GM23338 (cell line): ENCODE data around the gene ZAP70. TPM values are rescaled to one million over a fixed set of nuclear protein-coding genes. Genes with fewer than 3 reads are reported as not detected.

ENCODE experiments used
- ATAC-seq: fragments of 200-7000 bp; cut with Tn5 transposase; 3 replicates; pipeline ENCODE4 v1.9.1; 2020
- DNase-seq: peaks from one replicate; pipeline ENCODE4 v3.0.0-alpha.2; 2015; ENCODE audit warnings: low spot score
- H2AFZ ChIP-seq: fragments of 200-600 bp; sonication (generic); 2 replicates; pipeline ENCODE4 v1.8.0; 2016; ENCODE audit warnings: antibody characterized with exemption, mild to moderate bottlenecking, moderate library complexity
- H3F3A ChIP-seq: fragments of 200-600 bp; sonication (generic); replicated peaks from 2 replicates; pipeline ENCODE4 v1.8.0; 2017; ENCODE audit warnings: antibody characterized with exemption, mixed run types, low read depth
- H3K27ac ChIP-seq: fragments of 200-600 bp; sonication (generic); 2 replicates; pipeline ENCODE4 v1.6.1; 2016; ENCODE audit warnings: low read depth
- H3K27me3 ChIP-seq: fragments of 200-600 bp; sonication (generic); 2 replicates; pipeline ENCODE4 v1.8.0; 2016; ENCODE audit warnings: mild to moderate bottlenecking, mixed run types, moderate library complexity; ENCODE audit not compliant: insufficient read depth
- H3K36me3 ChIP-seq: fragments of 200-600 bp; sonication (generic); 2 replicates; pipeline ENCODE4 v1.8.0; 2016; ENCODE audit warnings: mild to moderate bottlenecking; ENCODE audit not compliant: insufficient read depth
- H3K4me1 ChIP-seq: fragments of 200-600 bp; sonication (generic); 2 replicates; pipeline ENCODE4 v1.8.0; 2016; ENCODE audit warnings: mild to moderate bottlenecking, moderate library complexity; ENCODE audit not compliant: insufficient read depth
- H3K4me2 ChIP-seq: fragments of 200-600 bp; sonication (generic); 2 replicates; pipeline ENCODE4 v1.7.1; 2017; ENCODE audit warnings: mixed run types
- H3K4me3 ChIP-seq: fragments of 200-600 bp; sonication (generic); 2 replicates; pipeline ENCODE4 v1.6.1; 2016; ENCODE audit warnings: mixed run types
- H3K79me2 ChIP-seq: fragments of 200-600 bp; sonication (generic); replicated peaks from 2 replicates; pipeline ENCODE4 v1.8.0; 2017; ENCODE audit warnings: mild to moderate bottlenecking; ENCODE audit not compliant: insufficient read depth
- H3K9me2 ChIP-seq: fragments of 200-600 bp; sonication (generic); 2 replicates; pipeline ENCODE4 v1.8.0; 2017; ENCODE audit not compliant: insufficient read depth
- H4K20me1 ChIP-seq: fragments of 200-600 bp; sonication (generic); replicated peaks from 2 replicates; pipeline ENCODE4 v1.8.0; 2017; ENCODE audit warnings: mild to moderate bottlenecking; ENCODE audit not compliant: insufficient read depth
- H3K27ac Mint-ChIP-seq: 2 replicates; pipeline ENCODE4 v1.8.0; 2020; ENCODE audit warnings: inconsistent platforms, mild to moderate bottlenecking, moderate library complexity, mixed read lengths
- H3K27me3 Mint-ChIP-seq: 3 replicates; pipeline ENCODE4 v1.8.0; 2022; ENCODE audit warnings: low read depth, mild to moderate bottlenecking, moderate library complexity, mixed read lengths, inconsistent platforms; ENCODE audit not compliant: insufficient read depth, poor library complexity
- H3K36me3 Mint-ChIP-seq: 3 replicates; pipeline ENCODE4 v1.8.0; 2021; ENCODE audit warnings: low read depth, mild to moderate bottlenecking, inconsistent platforms, moderate library complexity, mixed read lengths
- H3K4me1 Mint-ChIP-seq: 3 replicates; pipeline ENCODE4 v1.8.0; 2020; ENCODE audit warnings: mild to moderate bottlenecking, inconsistent platforms, mixed read lengths
- H3K4me3 Mint-ChIP-seq: 3 replicates; pipeline ENCODE4 v1.8.0; 2021; ENCODE audit warnings: moderate library complexity, mild to moderate bottlenecking, inconsistent platforms, mixed read lengths
- H3K9me3 Mint-ChIP-seq: 3 replicates; pipeline ENCODE4 v1.8.0; 2020; ENCODE audit warnings: moderate library complexity, mild to moderate bottlenecking, inconsistent platforms, mixed read lengths
- CREB1 ChIP-seq: fragments of 250-450 bp; sonication (Bioruptor Pico); IDR thresholded peaks from 2 replicates; pipeline ENCODE4 v1.5.0; 2020; ENCODE audit warnings: low read depth, mild to moderate bottlenecking, moderate library complexity
- CTCF ChIP-seq, 2 experiments: fragments of 200-600 bp in 1 of 2; sonication (generic) in 1 of 2; conservative IDR thresholded peaks; 2 replicates each; pipeline versions ENCODE4 v1.5.1 to v1.6.1; 2016 to 2017; ENCODE audit warnings: antibody characterized with exemption in 2 of 2, low read depth in 2 of 2, mild to moderate bottlenecking in 2 of 2, moderate library complexity in 1 of 2
- ETS1 ChIP-seq: IDR thresholded peaks from 2 replicates; pipeline ENCODE4 v1.6.1; 2016; ENCODE audit warnings: antibody characterized with exemption
- EZH2 ChIP-seq: fragments of 200-600 bp; sonication (generic); IDR thresholded peaks from one replicate; pipeline ENCODE4 v1.8.0; 2017; ENCODE audit warnings: antibody characterized with exemption, mild to moderate bottlenecking, low read depth; ENCODE audit not compliant: unreplicated experiment
- EZH2phosphoT487 ChIP-seq: fragments of 200-600 bp; sonication (generic); IDR thresholded peaks from one replicate; pipeline ENCODE4 v1.8.1; 2018; ENCODE audit warnings: antibody characterized with exemption; ENCODE audit not compliant: unreplicated experiment
- JUNB ChIP-seq: IDR thresholded peaks from one replicate; pipeline ENCODE4 v1.6.1; 2016; ENCODE audit warnings: antibody characterized with exemption; ENCODE audit not compliant: unreplicated experiment
- NANOG ChIP-seq: IDR thresholded peaks from 2 replicates; pipeline ENCODE4 v1.6.1; 2016; ENCODE audit warnings: antibody characterized with exemption, borderline replicate concordance
- POLR2AphosphoS5 ChIP-seq: IDR thresholded peaks from 2 replicates; pipeline ENCODE4 v1.6.1; 2016; ENCODE audit warnings: antibody characterized with exemption, low read depth
- REST ChIP-seq: IDR thresholded peaks from one replicate; pipeline ENCODE4 v1.6.1; 2018; ENCODE audit warnings: antibody characterized with exemption; ENCODE audit not compliant: unreplicated experiment
- STAT1 ChIP-seq: IDR thresholded peaks from one replicate; pipeline ENCODE4 v1.6.1; 2016; ENCODE audit warnings: antibody characterized with exemption; ENCODE audit not compliant: unreplicated experiment
- ZNF114 ChIP-seq: fragments of 250-450 bp; sonication (Bioruptor Pico); IDR thresholded peaks from 2 replicates; pipeline ENCODE4 v1.5.0; 2020; ENCODE audit warnings: mild to moderate bottlenecking, moderate library complexity
- ZNF331 ChIP-seq: fragments of 250-450 bp; sonication (Bioruptor Pico); IDR thresholded peaks from 2 replicates; pipeline ENCODE4 v1.5.0; 2020; ENCODE audit warnings: low read depth, mild to moderate bottlenecking, moderate library complexity
- ZNF462 ChIP-seq: fragments of 250-450 bp; sonication (Bioruptor Pico); IDR thresholded peaks from 2 replicates; pipeline ENCODE4 v1.5.0; 2020; ENCODE audit warnings: mild to moderate bottlenecking, moderate library complexity
- polyA plus RNA-seq: library from polyadenylated mRNA; unstranded; fragments of >200 nt; fragmentation: Nextera tagmentation; extraction: Ambion mirVana; gene quantifications from 2 replicates; pipeline ENCODE4 v1.2.1, GENCODE V29; 2016
- total RNA-seq: library from RNA; depleted of rRNA; stranded (reverse); fragments of >200 nt; shearing (Covaris generic); gene quantifications from 2 replicates; pipeline ENCODE4 v1.2.3, GENCODE V29; 2014

The ZAP70 gene
- total and polyA plus RNA-seq, 2 experiments from 2014 or later, result 0.42 TPM; not detected in 1

- Histone ChIP-seq H3K27me3 (no peaks in the 10 kb centered on the region), H4K20me1 (no peaks in the 10 kb centered on the region), H3K27ac (no peak overlapping the region), H3K79me2 (no peaks in the 10 kb centered on the region), H3K4me2 (no peak overlapping the region), H3F3A (no peaks in the 10 kb centered on the region), H2AFZ (no peak overlapping the region), H3K4me1 (peaks cover 10% of the 10 kb centered on the region; the same call in 1 of the 2 replicates), H3K9me2 (0 out of 2 replicates have a peak, but pooled peaks cover 1% of the 10 kb centered on the region), H3K36me3 (no peaks in the 10 kb centered on the region), H3K4me3 (no peak overlapping the region)
- peaks cover 6% of the 10 kb centered on the region; the same call in 1 of the 3 replicates for H3K36me3 Mint-ChIP-seq
- TF ChIP-seq REST, result no peak
- no peak for TF ChIP-seq ZNF462 (CRISPR knock-in tag)
- no peak for TF ChIP-seq EZH2
- no peak for TF ChIP-seq CREB1 (CRISPR knock-in tag)
- no peak for TF ChIP-seq ETS1
- TF ChIP-seq JUNB, result no peak
- TF ChIP-seq NANOG, result no peak
- no peak for TF ChIP-seq POLR2AphosphoS5
- TF ChIP-seq CTCF (conservative IDR thresholded peaks at IDR 0.05; ENCODE audit: low read depth in 2 of 2), result no peak
- TF ChIP-seq ZNF114, result no peak
- TF ChIP-seq EZH2phosphoT487, result no peak
- TF ChIP-seq STAT1, result no peak
- no peak for TF ChIP-seq ZNF331
- no peak overlapping the region for H3K27ac Mint-ChIP-seq
- H3K4me1 Mint-ChIP-seq, result peaks cover 21% of the 10 kb centered on the region
- no peak for ATAC-seq
- no peaks in the 10 kb centered on the region for H3K9me3 Mint-ChIP-seq
- peaks cover 12% of the 10 kb centered on the region for H3K27me3 Mint-ChIP-seq
- H3K4me3 Mint-ChIP-seq, result no peak overlapping the region
- no peak for DNase-seq
Observed at GRCh38 chr2:97747285-97747684, 33.9 kb downstream of the ZAP70 start.
